Liver (tissue), 9 donors: ENCODE data around the gene JAM3. TPM values are rescaled to one million over a fixed set of nuclear protein-coding genes. Genes with fewer than 3 reads are reported as not detected.

ENCODE experiments used
- DNase-seq: peaks from one replicate; pipeline ENCODE4 v3.0.0-alpha.2; 2017; ENCODE audit warnings: low spot score
- H3K27ac ChIP-seq, 2 donors: one replicate each; pipeline ENCODE4 v1.7.0; 2013; ENCODE audit warnings: inconsistent platforms in 2 of 2, low read length in 2 of 2, control low read depth in 1 of 2, low read depth in 1 of 2, mild to moderate bottlenecking in 1 of 2
- H3K27me3 ChIP-seq, 4 donors: one replicate each; pipeline versions ENCODE4 v1.6.1 to v1.7.0; 2013; ENCODE audit warnings: low read length in 3 of 4, inconsistent platforms in 1 of 4, mild to moderate bottlenecking in 1 of 4, moderate library complexity in 1 of 4; ENCODE audit not compliant: control insufficient read depth in 4 of 4, insufficient read depth in 4 of 4
- H3K36me3 ChIP-seq, 4 donors: one replicate each; pipeline versions ENCODE4 v1.6.1 to v1.7.0; 2013; ENCODE audit warnings: low read length in 3 of 4, mild to moderate bottlenecking in 3 of 4, low read depth in 1 of 4, moderate library complexity in 1 of 4; ENCODE audit not compliant: control insufficient read depth in 4 of 4, insufficient read depth in 3 of 4
- H3K4me1 ChIP-seq, 4 donors: one replicate each; pipeline versions ENCODE4 v1.6.1 to v1.7.0; 2013; ENCODE audit warnings: low read length in 3 of 4, mild to moderate bottlenecking in 3 of 4, moderate library complexity in 1 of 4; ENCODE audit not compliant: control insufficient read depth in 4 of 4, insufficient read depth in 4 of 4
- H3K4me3 ChIP-seq, 3 donors: one replicate each; pipeline versions ENCODE4 v1.6.1 to v1.7.0; 2013; ENCODE audit warnings: low read length in 3 of 3, control low read depth in 1 of 3, low read depth in 1 of 3, mild to moderate bottlenecking in 1 of 3
- H3K9ac ChIP-seq, 2 donors: one replicate each; pipeline ENCODE4 v1.7.0; 2013; ENCODE audit warnings: low read length in 2 of 2, mild to moderate bottlenecking in 2 of 2, moderate library complexity in 2 of 2, control low read depth in 1 of 2, low read depth in 1 of 2
- H3K9me3 ChIP-seq, 4 donors: one replicate each; pipeline versions ENCODE4 v1.6.1 to v1.7.0; 2013; ENCODE audit warnings: low read length in 3 of 4; ENCODE audit not compliant: control insufficient read depth in 4 of 4
- ATF3 ChIP-seq: IDR thresholded peaks from 2 replicates; pipeline ENCODE4 v1.6.1; 2016; ENCODE audit warnings: antibody characterized with exemption
- CTCF ChIP-seq: fragments of 150-350 bp; IDR thresholded peaks from 2 replicates; pipeline ENCODE4 v1.5.1; 2017; ENCODE audit warnings: improper control_type of control experiment, low read depth, low read length; ENCODE audit not compliant: missing input control
- FOXA1 ChIP-seq: IDR thresholded peaks from 2 replicates; pipeline ENCODE4 v1.6.1; 2016; ENCODE audit warnings: antibody characterized with exemption
- GABPA ChIP-seq, 2 donors: IDR thresholded peaks in 1 of 2; conservative IDR thresholded peaks in 1 of 2; 2 replicates each; pipeline ENCODE4 v1.6.1; 2016; ENCODE audit warnings: antibody characterized with exemption in 2 of 2, mild to moderate bottlenecking in 1 of 2, moderate library complexity in 1 of 2
- HNF4A ChIP-seq, 2 donors: conservative IDR thresholded peaks; 2 replicates each; pipeline ENCODE4 v1.6.1; 2016; ENCODE audit warnings: antibody characterized with exemption in 2 of 2, mild to moderate bottlenecking in 2 of 2
- HNF4G ChIP-seq: IDR thresholded peaks from 2 replicates; pipeline ENCODE4 v1.6.1; 2016; ENCODE audit warnings: antibody characterized with exemption
- NR2F2 ChIP-seq: IDR thresholded peaks from 2 replicates; pipeline ENCODE4 v1.6.1; 2016; ENCODE audit warnings: antibody characterized with exemption
- RAD21 ChIP-seq, 2 donors: IDR thresholded peaks; 2 replicates each; pipeline ENCODE4 v1.6.1; 2016; ENCODE audit warnings: antibody characterized with exemption in 2 of 2, mild to moderate bottlenecking in 2 of 2
- RXRA ChIP-seq, 2 donors: IDR thresholded peaks; 2 replicates each; pipeline ENCODE4 v1.6.1; 2017 to 2018; ENCODE audit warnings: antibody characterized with exemption in 2 of 2, mild to moderate bottlenecking in 1 of 2
- SP1 ChIP-seq: IDR thresholded peaks from 2 replicates; pipeline ENCODE4 v1.6.1; 2018; ENCODE audit warnings: antibody characterized with exemption, mild to moderate bottlenecking
- TAF1 ChIP-seq: conservative IDR thresholded peaks from 2 replicates; pipeline ENCODE4 v1.6.1; 2016; ENCODE audit warnings: antibody characterized with exemption, mild to moderate bottlenecking
- YY1 ChIP-seq: IDR thresholded peaks from 2 replicates; pipeline ENCODE4 v1.6.1; 2016; ENCODE audit warnings: antibody characterized with exemption, mild to moderate bottlenecking
- WGBS: extraction: QIAGEN DNeasy Blood & Tissue Kit; methylation state at CpG from one replicate; pipeline ENCODE4 v1.1.7; 2013; 5-methylcytosine and 5-hydroxymethylcytosine counted together
- polyA plus RNA-seq, 2 donors: library from polyadenylated mRNA; stranded (reverse) in 1 of 2; unstranded in 1 of 2; fragments of 200-250 nt in 1 of 2; fragments of >200 nt in 1 of 2; fragmentation: Nextera tagmentation in 1 of 2; extraction: Ambion mirVana in 1 of 2; gene quantifications; one replicate each; pipeline versions ENCODE4 v1.2.1 to v1.2.3, GENCODE V29; 2013 to 2015
- total RNA-seq, 2 donors: library from RNA; depleted of rRNA; stranded (reverse); fragments of >200 nt; gene quantifications; one replicate each; pipeline ENCODE4 v1.2.3, GENCODE V29; 2014
- TF ChIP-seq, protein P1 (sequence below): IDR thresholded peaks from 2 replicates; pipeline ENCODE4 v1.6.1; 2016; ENCODE audit warnings: antibody characterized with exemption
- donor health status: healthy.
- donor health status: healthy.
- donor health status: healthy.
- donor health status: healthy.
- donor health status: healthy.

The JAM3 gene
- total and polyA plus RNA-seq, 4 donors, result 1.6 to 4.3 (median 2.1) TPM

DNA sequence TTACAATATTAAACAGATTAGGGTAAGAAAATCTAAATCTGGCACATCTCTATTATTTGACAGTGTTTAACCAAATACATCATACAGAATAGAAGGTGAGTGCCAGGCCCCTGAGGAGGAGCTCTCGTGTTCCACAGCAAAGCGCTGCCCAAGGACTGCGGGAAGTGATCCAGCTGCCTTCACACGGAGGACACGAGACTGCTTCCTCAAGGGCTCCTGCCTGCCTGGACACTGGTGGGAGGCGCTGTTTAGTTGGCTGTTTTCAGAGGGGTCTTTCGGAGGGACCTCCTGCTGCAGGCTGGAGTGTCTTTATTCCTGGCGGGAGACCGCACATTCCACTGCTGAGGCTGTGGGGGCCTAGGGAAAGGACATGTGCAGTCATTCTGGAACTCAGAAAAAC lies 83.8 kb downstream of the JAM3 start:
- Histone ChIP-seq H3K4me1 (no peaks in the 10 kb centered on the region), H3K27ac (no peak overlapping the region), H3K36me3 (peaks cover 9 to 57% (median 23%) of the 10 kb centered on the region in 4 donors), H3K27me3 (no peaks in the 10 kb centered on the region), H3K9me3 (no peaks in the 10 kb centered on the region), H3K4me3 (no peak overlapping the region), H3K9ac (no peak overlapping the region)
- DNase-seq, result no peak
- TF ChIP-seq RXRA (IDR thresholded peaks at IDR 0.05), result no peak
- TF ChIP-seq FOXA1, result no peak
- TF ChIP-seq, protein P1, sequence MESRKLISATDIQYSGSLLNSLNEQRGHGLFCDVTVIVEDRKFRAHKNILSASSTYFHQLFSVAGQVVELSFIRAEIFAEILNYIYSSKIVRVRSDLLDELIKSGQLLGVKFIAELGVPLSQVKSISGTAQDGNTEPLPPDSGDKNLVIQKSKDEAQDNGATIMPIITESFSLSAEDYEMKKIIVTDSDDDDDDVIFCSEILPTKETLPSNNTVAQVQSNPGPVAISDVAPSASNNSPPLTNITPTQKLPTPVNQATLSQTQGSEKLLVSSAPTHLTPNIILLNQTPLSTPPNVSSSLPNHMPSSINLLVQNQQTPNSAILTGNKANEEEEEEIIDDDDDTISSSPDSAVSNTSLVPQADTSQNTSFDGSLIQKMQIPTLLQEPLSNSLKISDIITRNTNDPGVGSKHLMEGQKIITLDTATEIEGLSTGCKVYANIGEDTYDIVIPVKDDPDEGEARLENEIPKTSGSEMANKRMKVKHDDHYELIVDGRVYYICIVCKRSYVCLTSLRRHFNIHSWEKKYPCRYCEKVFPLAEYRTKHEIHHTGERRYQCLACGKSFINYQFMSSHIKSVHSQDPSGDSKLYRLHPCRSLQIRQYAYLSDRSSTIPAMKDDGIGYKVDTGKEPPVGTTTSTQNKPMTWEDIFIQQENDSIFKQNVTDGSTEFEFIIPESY, result no peak
- no peak for TF ChIP-seq YY1
- TF ChIP-seq GABPA (IDR thresholded peaks at IDR 0.05 in 1 of 2, conservative IDR thresholded peaks at IDR 0.05 in 1 of 2), result no peak
- TF ChIP-seq HNF4A (conservative IDR thresholded peaks at IDR 0.05), result no peak
- TF ChIP-seq NR2F2, result no peak
- TF ChIP-seq TAF1, result no peak
- TF ChIP-seq SP1, result no peak
- no peak for TF ChIP-seq HNF4G
- TF ChIP-seq ATF3, result no peak
- WGBS, result 87% methylated on average over 9 of the region's 9 CpGs

DNA sequence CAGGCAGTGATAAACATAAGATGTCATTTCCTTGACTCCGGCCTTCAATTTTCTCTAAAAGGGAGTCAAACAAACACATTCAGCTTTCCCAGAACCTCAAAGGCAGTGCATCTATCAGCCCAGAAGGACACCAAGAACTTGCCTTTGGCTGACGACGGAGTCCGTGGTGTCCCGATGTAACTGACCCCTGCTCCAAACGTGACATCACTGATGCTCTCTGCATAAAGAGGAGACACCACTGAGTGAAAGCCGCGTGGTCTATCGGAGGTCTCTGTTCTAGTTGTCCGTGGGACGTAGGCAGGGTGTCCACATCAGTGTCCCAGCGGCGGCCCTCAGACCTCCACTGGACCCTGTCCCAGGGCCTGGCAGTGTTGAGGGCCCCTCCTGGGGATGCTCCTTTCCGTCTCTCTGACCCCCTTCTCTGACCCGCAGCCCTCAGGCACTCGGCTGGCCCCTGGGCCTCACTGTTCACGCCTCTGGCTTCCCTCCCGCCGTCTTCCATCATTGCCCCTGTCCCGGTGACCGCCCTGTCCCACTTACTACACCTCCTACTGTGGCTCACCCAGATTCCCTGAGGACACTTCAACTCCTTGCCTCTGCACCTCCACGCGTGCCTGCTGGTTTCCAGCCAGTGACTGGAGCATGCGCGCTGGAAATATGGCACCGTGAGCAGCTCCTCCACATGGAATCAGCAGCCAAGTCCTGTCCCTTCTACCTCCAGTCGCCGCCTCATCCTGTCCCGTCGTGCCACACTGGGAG lies 84.5 kb downstream of the JAM3 start:
- H3K27me3 ChIP-seq, result no peaks in the 10 kb centered on the region
- DNase-seq, result no peak
- H3K9me3 ChIP-seq, result no peaks in the 10 kb centered on the region
- TF ChIP-seq RXRA (IDR thresholded peaks at IDR 0.05) (no peak), FOXA1 (no peak), RAD21 (IDR thresholded peaks at IDR 0.05) (no peak), CTCF (no peak)
- TF ChIP-seq, protein P1, result no peak
- peaks cover 9 to 63% (median 26%) of the 10 kb centered on the region in 4 donors for H3K36me3 ChIP-seq
- H3K27ac ChIP-seq, result no peak overlapping the region
- WGBS, result 94% methylated on average over 30 of the region's 30 CpGs
- H3K4me3 ChIP-seq, result no peak overlapping the region
- no peaks in the 10 kb centered on the region for H3K4me1 ChIP-seq
- no peak overlapping the region for H3K9ac ChIP-seq
